Measurements from ENCODE around the gene ZNG1B. TPM values are rescaled to one million over a fixed set of nuclear protein-coding genes. Genes with fewer than 3 reads are reported as not detected.
"Not testable (repeated sequence)": the region's sequence is repeated elsewhere in the genome, so short reads cannot be mapped to it uniquely, and the experiment has no call there.

The ZNG1B gene
- total RNA-seq, 1 donor from 2014 or later = 29.1 TPM

- not testable (repeated sequence) for H3K4me3 Mint-ChIP-seq (ENCODE audit: unreplicated experiment); H3K4me1 Mint-ChIP-seq (ENCODE audit: low read depth, unreplicated experiment); H3K27ac Mint-ChIP-seq (ENCODE audit: unreplicated experiment); DNase-seq; H3K36me3 Mint-ChIP-seq (ENCODE audit: unreplicated experiment); H3K27me3 Mint-ChIP-seq (ENCODE audit: unreplicated experiment); H3K9me3 Mint-ChIP-seq (ENCODE audit: unreplicated experiment)
These were observed 5.7 kb upstream of the ZNG1B start for GRCh38 chr2:113431773-113432172.

- DNase-seq; H3K9me3 Mint-ChIP-seq (ENCODE audit: unreplicated experiment); H3K4me1 Mint-ChIP-seq (ENCODE audit: low read depth, unreplicated experiment); H3K27ac Mint-ChIP-seq (ENCODE audit: unreplicated experiment); H3K27me3 Mint-ChIP-seq (ENCODE audit: unreplicated experiment); H3K4me3 Mint-ChIP-seq (ENCODE audit: unreplicated experiment); H3K36me3 Mint-ChIP-seq (ENCODE audit: unreplicated experiment): not testable (repeated sequence)
These were observed 4.0 kb upstream of the ZNG1B start for GRCh38 chr2:113433468-113433867.

GRCh38 chr2:113465770-113466169, 28.3 kb downstream of the ZNG1B start:
- H3K4me1 Mint-ChIP-seq (ENCODE audit: low read depth, unreplicated experiment); H3K36me3 Mint-ChIP-seq (ENCODE audit: unreplicated experiment); H3K9me3 Mint-ChIP-seq (ENCODE audit: unreplicated experiment); H3K4me3 Mint-ChIP-seq (ENCODE audit: unreplicated experiment); DNase-seq; H3K27ac Mint-ChIP-seq (ENCODE audit: unreplicated experiment); H3K27me3 Mint-ChIP-seq (ENCODE audit: unreplicated experiment): not testable (repeated sequence)

- not testable (repeated sequence) for H3K4me1 Mint-ChIP-seq (ENCODE audit: low read depth, unreplicated experiment); H3K27ac Mint-ChIP-seq (ENCODE audit: unreplicated experiment)
These were observed 39.3 kb downstream of the ZNG1B start for GRCh38 chr2:113476688-113477368.

GRCh38 chr2:113496527-113496926, 59.0 kb downstream of the ZNG1B start:
- H3K4me3 Mint-ChIP-seq (ENCODE audit: unreplicated experiment) = not testable (repeated sequence)

More at GRCh38 chr2:113476688-113477368, 39.3 kb downstream of the ZNG1B start:
- not testable (repeated sequence) for H3K36me3 Mint-ChIP-seq (ENCODE audit: unreplicated experiment); DNase-seq; H3K9me3 Mint-ChIP-seq (ENCODE audit: unreplicated experiment); H3K27me3 Mint-ChIP-seq (ENCODE audit: unreplicated experiment); H3K4me3 Mint-ChIP-seq (ENCODE audit: unreplicated experiment)

GRCh38 chr2:113498365-113498764, 60.9 kb downstream of the ZNG1B start, which contains the start of gene FOXD4L1:
Gene FOXD4L1, plus strand, starts transcription at chr2:113498665. Its CDS starts 592 bp downstream, at chr2:113499257.
- H3K27ac Mint-ChIP-seq (ENCODE audit: unreplicated experiment); H3K9me3 Mint-ChIP-seq (ENCODE audit: unreplicated experiment); H3K27me3 Mint-ChIP-seq (ENCODE audit: unreplicated experiment); H3K4me1 Mint-ChIP-seq (ENCODE audit: low read depth, unreplicated experiment); DNase-seq; H3K4me3 Mint-ChIP-seq (ENCODE audit: unreplicated experiment); H3K36me3 Mint-ChIP-seq (ENCODE audit: unreplicated experiment): not testable (repeated sequence)

More at GRCh38 chr2:113496527-113496926, 59.0 kb downstream of the ZNG1B start:
- not testable (repeated sequence) for H3K36me3 Mint-ChIP-seq (ENCODE audit: unreplicated experiment); H3K4me1 Mint-ChIP-seq (ENCODE audit: low read depth, unreplicated experiment); H3K9me3 Mint-ChIP-seq (ENCODE audit: unreplicated experiment); DNase-seq; H3K27me3 Mint-ChIP-seq (ENCODE audit: unreplicated experiment); H3K27ac Mint-ChIP-seq (ENCODE audit: unreplicated experiment)

- not testable (repeated sequence) for H3K27me3 Mint-ChIP-seq (ENCODE audit: unreplicated experiment); H3K27ac Mint-ChIP-seq (ENCODE audit: unreplicated experiment); H3K9me3 Mint-ChIP-seq (ENCODE audit: unreplicated experiment); H3K4me1 Mint-ChIP-seq (ENCODE audit: low read depth, unreplicated experiment); H3K4me3 Mint-ChIP-seq (ENCODE audit: unreplicated experiment); H3K36me3 Mint-ChIP-seq (ENCODE audit: unreplicated experiment)
- peak; percentile 17 for DNase-seq
These were observed 61.8 kb downstream of the ZNG1B start for GRCh38 chr2:113499019-113499885.

- H3K4me3 Mint-ChIP-seq (ENCODE audit: unreplicated experiment); H3K4me1 Mint-ChIP-seq (ENCODE audit: low read depth, unreplicated experiment); DNase-seq; H3K27ac Mint-ChIP-seq (ENCODE audit: unreplicated experiment); H3K9me3 Mint-ChIP-seq (ENCODE audit: unreplicated experiment); H3K27me3 Mint-ChIP-seq (ENCODE audit: unreplicated experiment); H3K36me3 Mint-ChIP-seq (ENCODE audit: unreplicated experiment): not testable (repeated sequence)
These were observed 62.6 kb downstream of the ZNG1B start for GRCh38 chr2:113499886-113500722.

- H3K9me3 Mint-ChIP-seq (ENCODE audit: unreplicated experiment); H3K36me3 Mint-ChIP-seq (ENCODE audit: unreplicated experiment); H3K4me1 Mint-ChIP-seq (ENCODE audit: low read depth, unreplicated experiment); DNase-seq; H3K4me3 Mint-ChIP-seq (ENCODE audit: unreplicated experiment); H3K27me3 Mint-ChIP-seq (ENCODE audit: unreplicated experiment); H3K27ac Mint-ChIP-seq (ENCODE audit: unreplicated experiment): not testable (repeated sequence)
These were observed 63.2 kb downstream of the ZNG1B start for GRCh38 chr2:113500723-113501038.

GRCh38 chr2:113502216-113503093, 65.0 kb downstream of the ZNG1B start:
- not testable (repeated sequence) for H3K27me3 Mint-ChIP-seq (ENCODE audit: unreplicated experiment); H3K27ac Mint-ChIP-seq (ENCODE audit: unreplicated experiment); H3K4me1 Mint-ChIP-seq (ENCODE audit: low read depth, unreplicated experiment); H3K9me3 Mint-ChIP-seq (ENCODE audit: unreplicated experiment); H3K36me3 Mint-ChIP-seq (ENCODE audit: unreplicated experiment)
- DNase-seq = peak; percentile 10
- peak overlapping the region; percentile 49 for H3K4me3 Mint-ChIP-seq (ENCODE audit: unreplicated experiment)

Measured in glutamatergic neuron (in vitro differentiated cells).